ENCODE results near the gene CABLES2.

DNA sequence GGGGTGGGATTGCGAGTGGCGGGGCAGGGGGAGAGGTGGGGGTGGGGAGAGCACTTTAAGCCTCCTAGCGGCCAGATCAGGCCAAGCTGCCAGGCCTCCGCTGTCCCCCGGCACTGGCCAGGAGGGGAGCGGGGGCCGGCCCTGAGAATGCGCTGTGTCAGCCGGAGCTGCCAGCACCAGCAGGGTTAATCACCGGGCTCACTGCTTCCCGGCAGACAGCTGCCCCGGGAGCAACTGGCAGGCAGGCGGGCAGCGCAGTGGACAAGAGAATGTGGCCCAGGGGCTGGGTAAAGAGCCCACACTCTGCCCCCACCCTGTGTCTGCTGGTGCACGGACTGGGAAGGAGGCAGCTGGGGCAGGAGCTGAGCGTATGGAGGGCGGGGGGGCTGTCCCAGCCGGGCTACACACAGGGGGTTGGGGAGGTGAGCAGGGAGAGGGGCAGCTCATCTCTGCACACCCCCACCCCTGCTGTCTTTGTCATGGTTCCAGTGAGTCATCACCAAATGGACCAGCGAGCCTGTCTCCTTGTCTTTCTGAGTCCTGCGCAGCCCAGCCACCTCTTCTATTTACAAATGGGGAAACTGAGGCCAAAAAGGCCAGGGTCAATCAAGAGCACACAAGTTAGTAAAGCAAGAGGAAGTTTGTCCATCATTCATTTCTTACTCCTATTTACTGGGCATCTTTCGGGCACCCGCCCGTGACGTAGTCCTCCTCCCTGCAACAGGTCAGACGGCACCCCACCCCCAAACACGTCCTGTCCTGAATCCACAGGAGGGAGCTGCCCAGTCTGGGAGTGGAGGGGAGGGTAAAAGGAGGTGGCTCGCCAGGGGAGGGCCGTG, 37.9 kb downstream of the CABLES2 start:
- TF ChIP-seq CTCF (IDR thresholded peaks at IDR 0.05), result peak in 3 of 6 experiments; percentile 21 to 42 (median 28)
- TF ChIP-seq POLR2A (IDR thresholded peaks at IDR 0.05), result no peak
